Cardiac fibroblast (primary cell): ENCODE results near the gene COLEC12.
A peak's percentile ranks its signal among the peaks of the same experiment; 100 is the strongest.

Experiments
- DNase-seq, 2 donors: peaks; one replicate each; pipeline versions ENCODE4 v3.0.0 to v3.0.0-alpha.2; 2010; ENCODE audit warnings: low read depth in 2 of 2
- H3K4me3 ChIP-seq, 2 donors: replicated peaks in 1 of 2; 1 replicate in 1 of 2; 2 replicates in 1 of 2; pipeline ENCODE4 v1.5.1; 2011; ENCODE audit warnings: low read depth in 2 of 2, low read length in 2 of 2, mild to moderate bottlenecking in 2 of 2, moderate library complexity in 1 of 2
- TF ChIP-seq, protein P1 (sequence below): IDR thresholded peaks from one replicate; pipeline ENCODE4 v1.5.1; 2011; ENCODE audit warnings: low read depth, mild to moderate bottlenecking, low read length, inconsistent platforms

COLEC12 gene

GRCh38 chr18:449374-449773, 51.1 kb downstream of the COLEC12 start:
- no peak overlapping the region for H3K4me3 ChIP-seq
- peak in 1 of 2 donors; percentile 54 for DNase-seq
- TF ChIP-seq, protein P1, sequence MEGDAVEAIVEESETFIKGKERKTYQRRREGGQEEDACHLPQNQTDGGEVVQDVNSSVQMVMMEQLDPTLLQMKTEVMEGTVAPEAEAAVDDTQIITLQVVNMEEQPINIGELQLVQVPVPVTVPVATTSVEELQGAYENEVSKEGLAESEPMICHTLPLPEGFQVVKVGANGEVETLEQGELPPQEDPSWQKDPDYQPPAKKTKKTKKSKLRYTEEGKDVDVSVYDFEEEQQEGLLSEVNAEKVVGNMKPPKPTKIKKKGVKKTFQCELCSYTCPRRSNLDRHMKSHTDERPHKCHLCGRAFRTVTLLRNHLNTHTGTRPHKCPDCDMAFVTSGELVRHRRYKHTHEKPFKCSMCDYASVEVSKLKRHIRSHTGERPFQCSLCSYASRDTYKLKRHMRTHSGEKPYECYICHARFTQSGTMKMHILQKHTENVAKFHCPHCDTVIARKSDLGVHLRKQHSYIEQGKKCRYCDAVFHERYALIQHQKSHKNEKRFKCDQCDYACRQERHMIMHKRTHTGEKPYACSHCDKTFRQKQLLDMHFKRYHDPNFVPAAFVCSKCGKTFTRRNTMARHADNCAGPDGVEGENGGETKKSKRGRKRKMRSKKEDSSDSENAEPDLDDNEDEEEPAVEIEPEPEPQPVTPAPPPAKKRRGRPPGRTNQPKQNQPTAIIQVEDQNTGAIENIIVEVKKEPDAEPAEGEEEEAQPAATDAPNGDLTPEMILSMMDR = no peak

DNA sequence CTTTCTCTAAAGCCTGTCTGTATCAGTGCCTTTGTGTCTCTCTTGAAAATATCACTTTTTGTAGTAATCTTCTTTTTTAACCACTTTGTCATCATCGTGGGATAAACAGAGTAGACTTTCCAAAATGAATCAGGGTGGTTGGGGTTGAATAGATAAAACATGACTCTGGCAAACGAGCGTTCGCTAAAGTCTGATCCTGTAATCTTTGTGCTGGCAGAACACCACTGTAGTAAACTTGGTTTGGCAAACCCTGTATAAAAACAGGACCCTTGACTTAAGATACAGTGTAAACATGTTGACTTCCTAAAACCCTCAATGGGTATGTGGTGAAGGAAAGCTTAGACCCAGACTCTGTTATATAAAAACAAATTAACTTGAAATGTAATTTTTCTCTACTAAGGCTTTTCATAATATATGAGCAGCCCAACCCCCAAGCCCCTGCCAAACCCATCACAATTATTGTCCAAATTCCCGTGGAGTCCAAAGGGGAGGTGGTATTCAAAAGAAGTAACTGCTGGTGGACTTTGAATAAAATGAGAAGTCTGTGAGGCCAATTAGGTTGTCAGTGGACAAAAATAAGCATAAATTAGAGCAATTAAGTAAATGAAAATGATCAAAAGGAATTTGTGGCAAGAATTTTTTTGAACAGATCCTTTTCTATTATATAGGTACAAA, 52.2 kb downstream of the COLEC12 start:
- peak in 1 of 2 donors; percentile 53 for DNase-seq
- TF ChIP-seq, protein P1 = no peak
- no peak overlapping the region for H3K4me3 ChIP-seq

- TF ChIP-seq, protein P1 = no peak
These were observed 53.5 kb downstream of the COLEC12 start for GRCh38 chr18:446941-447560.

DNA sequence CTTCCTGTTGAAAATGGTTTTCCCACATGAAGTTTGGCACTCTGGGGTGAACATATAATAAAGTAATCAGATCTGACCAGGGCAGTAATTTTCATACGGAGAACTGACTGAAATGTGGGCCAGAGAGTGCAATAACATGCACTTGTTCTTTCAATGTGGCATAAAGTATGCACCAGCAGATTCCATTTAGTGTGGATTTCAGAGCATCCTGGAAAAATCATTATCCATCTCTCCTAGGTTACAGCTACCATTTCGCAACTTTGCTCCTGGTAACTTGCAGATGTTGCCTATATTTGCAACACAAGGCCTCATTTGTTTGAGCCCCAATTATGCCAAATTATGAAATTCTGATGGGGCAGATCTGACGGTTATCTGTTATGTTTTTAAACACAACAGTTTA, 55.4 kb downstream of the COLEC12 start:
- DNase-seq = no peak
- H3K4me3 ChIP-seq = no peak overlapping the region
- TF ChIP-seq, protein P1 = no peak

More at GRCh38 chr18:446941-447560, 53.5 kb downstream of the COLEC12 start:
- no peak overlapping the region for H3K4me3 ChIP-seq
- DNase-seq = peak; percentile 60 to 75

GRCh38 chr18:438571-438970, 61.9 kb downstream of the COLEC12 start:
- no peak overlapping the region for H3K4me3 ChIP-seq
- TF ChIP-seq, protein P1 = no peak
- no peak for DNase-seq

DNA sequence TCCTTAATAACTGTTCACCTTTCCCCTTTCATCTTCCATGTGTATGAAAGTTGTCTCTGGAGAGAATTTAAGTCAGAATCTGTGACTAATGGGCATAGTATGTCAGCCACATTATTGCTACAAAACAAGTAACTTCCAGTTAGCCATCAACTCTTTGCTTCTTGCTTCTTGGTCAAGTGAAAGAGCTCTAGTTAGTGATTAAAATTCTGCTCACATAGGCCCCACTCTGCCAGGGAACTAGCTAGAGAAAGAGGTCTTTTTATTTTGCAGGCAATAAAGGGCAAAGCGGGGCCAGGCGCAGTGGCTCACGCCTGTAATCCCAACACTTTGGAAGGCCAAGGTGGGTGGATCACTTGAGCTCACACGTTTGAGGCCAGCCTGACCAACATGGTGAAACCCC, 64.6 kb downstream of the COLEC12 start:
- TF ChIP-seq, protein P1 = no peak
- DNase-seq = peak in 1 of 2 donors; percentile 51

DNA sequence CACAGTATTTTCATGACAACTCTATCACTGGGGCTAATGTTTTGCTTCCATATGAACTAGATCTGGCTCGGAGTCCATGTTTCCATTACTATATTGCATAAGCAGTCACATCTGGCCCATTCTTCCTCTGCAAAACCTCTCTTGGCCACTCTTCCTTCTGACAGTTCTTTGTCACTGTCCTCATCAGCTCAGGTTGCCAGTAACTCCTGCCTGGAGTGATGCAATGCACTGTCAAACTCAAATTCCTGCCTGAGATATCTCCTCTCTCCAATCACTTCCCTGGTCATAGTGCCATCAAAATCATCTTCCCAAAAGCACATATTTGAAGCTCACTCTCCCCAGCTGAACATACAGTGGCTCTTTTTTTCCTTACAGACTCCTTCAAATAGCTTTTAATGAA, 66.1 kb downstream of the COLEC12 start:
- H3K4me3 ChIP-seq = no peak overlapping the region
- TF ChIP-seq, protein P1 = no peak
- peak in 1 of 2 donors; percentile 49 for DNase-seq

More for the DNA sequence above, 64.6 kb downstream of the COLEC12 start:
- no peak overlapping the region for H3K4me3 ChIP-seq
